Cerebellar cortex (tissue), 1 donor: Measurements from ENCODE around the gene GPR137.
"Not testable (repeated sequence)": the region's sequence is repeated elsewhere in the genome, so short reads cannot be mapped to it uniquely, and the experiment has no call there.

ENCODE experiments used
- DNase-seq: peaks from one replicate; pipeline ENCODE4 v3.0.0-alpha.2; 2015; ENCODE audit warnings: low spot score

The GPR137 gene

GRCh38 chr11:64284962-64285884 is at the start of gene GPR137:
GPR137 (plus strand) TSS chr11:64285848; CDS start chr11:64286525, 677 bp downstream.
- peak; percentile 77 for DNase-seq

GRCh38 chr11:64237484-64237951 is 48.1 kb upstream of the GPR137 start:
- no peak for DNase-seq

GRCh38 chr11:64238076-64238475 is 47.6 kb upstream of the GPR137 start:
- DNase-seq, result no peak

GRCh38 chr11:64238999-64239398 is 46.6 kb upstream of the GPR137 start:
- no peak for DNase-seq

GRCh38 chr11:64239662-64240434 is 45.8 kb upstream of the GPR137 start:
- DNase-seq, result no peak

GRCh38 chr11:64240435-64241240 is 45.0 kb upstream of the GPR137 start, which contains the start of gene FKBP2:
FKBP2 (plus strand) TSS chr11:64241095; CDS start chr11:64242388, 1,293 bp downstream.
- peak; percentile 97 for DNase-seq

GRCh38 chr11:64241241-64241490 is 44.5 kb upstream of the GPR137 start:
- DNase-seq, result peak; percentile 99

- DNase-seq, result peak; percentile 68
These were observed 43.9 kb upstream of the GPR137 start for GRCh38 chr11:64241491-64242374.

- no peak for DNase-seq
These were observed 42.3 kb upstream of the GPR137 start for GRCh38 chr11:64243236-64243854.

- DNase-seq, result no peak
These were observed 41.5 kb upstream of the GPR137 start for GRCh38 chr11:64244107-64244506.

GRCh38 chr11:64244966-64245365 is 40.7 kb upstream of the GPR137 start:
- DNase-seq, result no peak

- DNase-seq, result no peak
These were observed 40.2 kb upstream of the GPR137 start for GRCh38 chr11:64245401-64245796.

GRCh38 chr11:64245797-64246620 is 39.6 kb upstream of the GPR137 start:
- DNase-seq, result no peak

- DNase-seq, result not testable (repeated sequence)
These were observed 39.1 kb upstream of the GPR137 start for GRCh38 chr11:64246621-64246870.

GRCh38 chr11:64246871-64247728 is 38.5 kb upstream of the GPR137 start, which contains the start of gene PPP1R14B:
PPP1R14B (minus strand) TSS chr11:64246943; CDS start chr11:64246673, 270 bp downstream.
- peak; percentile 81 for DNase-seq

GRCh38 chr11:64247729-64248531 is 37.7 kb upstream of the GPR137 start:
- DNase-seq, result no peak

- DNase-seq, result no peak
These were observed 37.1 kb upstream of the GPR137 start for GRCh38 chr11:64248578-64248977.

- DNase-seq, result no peak
These were observed 36.6 kb upstream of the GPR137 start for GRCh38 chr11:64249038-64249437.
